SK-N-SH (cell line): Measurements from ENCODE around the gene ITIH5. TPM values are rescaled to one million over a fixed set of nuclear protein-coding genes. Genes with fewer than 3 reads are reported as not detected.

Experiments
- CTCF ChIA-PET: fragments of 300-600, 350-600 bp; formaldehyde crosslinking; extraction: SDS; loops from one replicate; lab custom pipeline; 2021; lab: Yijun Ruan, JAX
- POLR2A ChIA-PET: fragments of 350-600 bp; sonication (Branson Sonifier 250); formaldehyde crosslinking; extraction: SDS; loops from one replicate; lab custom pipeline; 2020; ENCODE audit warnings: antibody characterized with exemption, inconsistent platforms; lab: Yijun Ruan, JAX
- DNase-seq: peaks from one replicate; pipeline ENCODE4 v3.0.0; 2012
- H2AFZ ChIP-seq: fragments of 200-600 bp; sonication (generic); 2 replicates; pipeline ENCODE4 v1.8.1; 2016; ENCODE audit warnings: antibody characterized with exemption, mild to moderate bottlenecking, low read depth
- H3F3A ChIP-seq: fragments of 200-600 bp; sonication (generic); replicated peaks from 2 replicates; pipeline ENCODE3; 2016; ENCODE audit warnings: antibody characterized with exemption, mild to moderate bottlenecking; ENCODE audit not compliant: insufficient read depth
- H3K27ac ChIP-seq, 2 experiments: fragments of 200-500 bp in 1 of 2; fragments of 200-600 bp in 1 of 2; sonication (Bioruptor generic) in 1 of 2; sonication (generic), shearing (Covaris generic) in 1 of 2; 2 replicates each; pipeline versions ENCODE4 v1.5.1 to v1.6.1; 2014 to 2016; ENCODE audit warnings: low read depth in 2 of 2, inconsistent platforms in 1 of 2, low read length in 1 of 2, mild to moderate bottlenecking in 1 of 2, mixed read lengths in 1 of 2
- H3K27me3 ChIP-seq: fragments of 200-600 bp; sonication (generic), shearing (Covaris generic); 2 replicates; pipeline ENCODE4 v1.6.1; 2016; ENCODE audit warnings: mixed run types; ENCODE audit not compliant: insufficient read depth
- H3K36me3 ChIP-seq, 2 experiments: fragments of 200-500 bp in 1 of 2; fragments of 200-600 bp in 1 of 2; sonication (Bioruptor generic) in 1 of 2; sonication (generic) in 1 of 2; replicated peaks in 1 of 2; 2 replicates each; pipeline versions ENCODE3 to v1.5.1; 2014 to 2016; ENCODE audit warnings: low read length in 1 of 2, mild to moderate bottlenecking in 1 of 2; ENCODE audit not compliant: insufficient read depth in 2 of 2, control insufficient read depth in 1 of 2
- H3K4me1 ChIP-seq, 2 experiments: fragments of 200-500 bp in 1 of 2; fragments of 200-600 bp in 1 of 2; sonication (Bioruptor generic) in 1 of 2; sonication (generic), shearing (Covaris generic) in 1 of 2; 2 replicates each; pipeline versions ENCODE4 v1.5.1 to v1.6.1; 2014 to 2016; ENCODE audit warnings: low read depth in 1 of 2, low read length in 1 of 2, mixed run types in 1 of 2; ENCODE audit not compliant: insufficient read depth in 2 of 2, control insufficient read depth in 1 of 2
- H3K4me2 ChIP-seq: fragments of 200-600 bp; sonication (generic), shearing (Covaris generic); 2 replicates; pipeline ENCODE4 v1.6.1; 2017; ENCODE audit warnings: mixed run types
- H3K4me3 ChIP-seq, 2 experiments: fragments of 200-500 bp in 1 of 2; fragments of 200-600 bp in 1 of 2; sonication (Bioruptor generic) in 1 of 2; sonication (generic), shearing (Covaris generic) in 1 of 2; 2 replicates each; pipeline versions ENCODE4 v1.5.1 to v1.8.1; 2014 to 2016; ENCODE audit warnings: low read depth in 2 of 2, inconsistent platforms in 1 of 2, low read length in 1 of 2, mild to moderate bottlenecking in 1 of 2, mixed read lengths in 1 of 2, moderate library complexity in 1 of 2
- H3K79me2 ChIP-seq: fragments of 200-600 bp; sonication (generic); 2 replicates; pipeline ENCODE4 v1.8.1; 2017; ENCODE audit warnings: mild to moderate bottlenecking; ENCODE audit not compliant: insufficient read depth
- H3K9ac ChIP-seq: fragments of 200-600 bp; sonication (generic); 2 replicates; pipeline ENCODE4 v1.6.1; 2017; ENCODE audit warnings: mixed run types
- H3K9me2 ChIP-seq: fragments of 200-600 bp; sonication (generic); 2 replicates; pipeline ENCODE4 v1.6.1; 2017; ENCODE audit warnings: mixed run types
- H3K9me3 ChIP-seq: fragments of 200-600 bp; sonication (generic); 2 replicates; pipeline ENCODE4 v1.6.1; 2017; ENCODE audit warnings: mixed run types, mild to moderate bottlenecking, moderate library complexity
- H4K20me1 ChIP-seq: fragments of 200-600 bp; sonication (generic); 2 replicates; pipeline ENCODE4 v1.6.1; 2017; ENCODE audit warnings: mild to moderate bottlenecking, mixed run types; ENCODE audit not compliant: insufficient read depth
- CTCF ChIP-seq: fragments of 200-600 bp; sonication (generic); IDR thresholded peaks from 2 replicates; pipeline ENCODE4 v1.6.1; 2017; ENCODE audit warnings: antibody characterized with exemption, mild to moderate bottlenecking, moderate library complexity
- ELF1 ChIP-seq: IDR thresholded peaks from 2 replicates; pipeline ENCODE4 v1.4.0; 2012
- EZH2phosphoT487 ChIP-seq: fragments of 200-600 bp; sonication (generic); IDR thresholded peaks from 2 replicates; pipeline ENCODE4 v1.6.1; 2017; ENCODE audit warnings: low read depth, mixed run types, mild to moderate bottlenecking, antibody characterized with exemption, moderate library complexity, borderline replicate concordance
- GATA2 ChIP-seq: sonication (generic); formaldehyde crosslinking; IDR thresholded peaks from 2 replicates; pipeline ENCODE4 v1.5.0; 2020; ENCODE audit warnings: mild to moderate bottlenecking, missing genetic modification reagents
- IRF3 ChIP-seq: fragments of 150-350 bp; IDR thresholded peaks from 2 replicates; pipeline ENCODE4 v1.6.1; 2016; ENCODE audit warnings: mild to moderate bottlenecking, low read depth, low read length
- MEF2A ChIP-seq: IDR thresholded peaks from 2 replicates; pipeline ENCODE4 v1.4.0; 2012; ENCODE audit warnings: low read depth, borderline replicate concordance
- PBX3 ChIP-seq: IDR thresholded peaks from 2 replicates; pipeline ENCODE4; 2012
- REST ChIP-seq: IDR thresholded peaks from 2 replicates; pipeline ENCODE4 v1.6.1; 2012; ENCODE audit warnings: mild to moderate bottlenecking, low read depth, low read length, moderate library complexity
- RFX5 ChIP-seq: IDR thresholded peaks from 2 replicates; pipeline ENCODE4 v1.6.1; 2012; ENCODE audit warnings: mild to moderate bottlenecking, improper control_type of control experiment, low read length
- RXRA ChIP-seq: IDR thresholded peaks from 2 replicates; pipeline ENCODE4 v1.4.0; 2012; ENCODE audit warnings: low read depth, mild to moderate bottlenecking, borderline replicate concordance
- SMC3 ChIP-seq: IDR thresholded peaks from 2 replicates; pipeline ENCODE4 v1.6.1; 2012; ENCODE audit warnings: low read depth, low read length, improper control_type of control experiment
- YY1 ChIP-seq: IDR thresholded peaks from 2 replicates; pipeline ENCODE4 v1.4.0; 2012; ENCODE audit warnings: low read depth, mild to moderate bottlenecking
- ZBTB33 ChIP-seq: IDR thresholded peaks from 2 replicates; pipeline ENCODE4 v1.4.0; 2012; ENCODE audit warnings: low read depth, borderline replicate concordance
- WGBS: methylation state at CpG from one replicate; pipeline ENCODE4 v1.1.6; 2017; ENCODE audit warnings: low lambda C conversion rate; 5-methylcytosine and 5-hydroxymethylcytosine counted together
- polyA plus RNA-seq, 3 experiments: library from polyadenylated mRNA; depleted of rRNA; stranded (reverse); fragments of >200 nt; gene quantifications; 2 replicates each; pipeline ENCODE4 v1.2.3, GENCODE V29; 2012

Gene ITIH5
- polyA plus RNA-seq, 1 of the 3 experiments (the other 2 are of a cell fraction) = 0.07 TPM

GRCh38 chr10:7537126-7537525, 129.6 kb downstream of the ITIH5 start (continued):
- TF ChIP-seq ZBTB33 = no peak
- no peak for TF ChIP-seq SMC3
- TF ChIP-seq ELF1 = no peak
- TF ChIP-seq IRF3 = no peak
- TF ChIP-seq PBX3 = no peak
- TF ChIP-seq YY1 = no peak
- no peak for TF ChIP-seq EZH2phosphoT487

GRCh38 chr10:7534480-7534852, 132.3 kb downstream of the ITIH5 start:
- no peak overlapping the region for H3K4me2 ChIP-seq
- DNase-seq = no peak
- no peaks in the 10 kb centered on the region for H3K79me2 ChIP-seq
- H3K27ac ChIP-seq = no peak overlapping the region
- H3K4me1 ChIP-seq = no peaks in the 10 kb centered on the region; a peak in 2 of 4 replicates
- no peak overlapping the region for H2AFZ ChIP-seq
- no peak overlapping the region for H3K9ac ChIP-seq
- H3F3A ChIP-seq = no peaks in the 10 kb centered on the region
- 19% methylated on average over 5 of the region's 5 CpGs for WGBS
- ChIA-PET POLR2A (no interaction called here), CTCF (interaction anchor here (0.9 to 7.5 kb wide), 4 partner anchors 9 to 1768 kb away, joined by 3 to 122 read pairs (median 8); no protein-coding TSS in a partner anchor)
- no peak overlapping the region for H3K4me3 ChIP-seq
- H3K9me2 ChIP-seq = no peaks in the 10 kb centered on the region
- no peaks in the 10 kb centered on the region; the same call in 1 of the 2 replicates for H3K27me3 ChIP-seq
- no peaks in the 10 kb centered on the region for H4K20me1 ChIP-seq
- H3K36me3 ChIP-seq = no peaks in the 10 kb centered on the region
- H3K9me3 ChIP-seq = no peaks in the 10 kb centered on the region
- TF ChIP-seq CTCF (no peak), RXRA (no peak), EZH2phosphoT487 (no peak), RFX5 (no peak), REST (no peak), GATA2 (no peak), ELF1 (no peak), MEF2A (no peak)
